GM21576 (cell line): Measurements from ENCODE around the gene XXYLT1.
"Not testable (repeated sequence)": the region's sequence is repeated elsewhere in the genome, so short reads cannot be mapped to it uniquely, and the experiment has no call there.

Source experiments
- ATAC-seq: cut with Tn5 transposase; IDR thresholded peaks from one replicate; pipeline ENCODE4 v1.9.1; 2021; ENCODE audit warnings: mild to moderate bottlenecking, moderate library complexity; ENCODE audit not compliant: unreplicated experiment

Gene XXYLT1

GRCh38 chr3:195117978-195118581, 152.9 kb downstream of the XXYLT1 start:
- ATAC-seq: no peak

GRCh38 chr3:195116407-195117185, 154.4 kb downstream of the XXYLT1 start:
- no peak for ATAC-seq

GRCh38 chr3:195115600-195116406, 155.2 kb downstream of the XXYLT1 start:
- no peak for ATAC-seq

GRCh38 chr3:195114786-195115599, 156.0 kb downstream of the XXYLT1 start:
- ATAC-seq: no peak

GRCh38 chr3:195113536-195114425, 157.2 kb downstream of the XXYLT1 start:
- ATAC-seq: no peak

- no peak for ATAC-seq
Measured at GRCh38 chr3:195113048-195113447, 157.9 kb downstream of the XXYLT1 start.

GRCh38 chr3:195112361-195112791, 158.6 kb downstream of the XXYLT1 start:
- no peak for ATAC-seq

GRCh38 chr3:195111766-195112165, 159.2 kb downstream of the XXYLT1 start:
- ATAC-seq: no peak

- ATAC-seq: no peak
Measured at GRCh38 chr3:195111319-195111705, 159.6 kb downstream of the XXYLT1 start.

GRCh38 chr3:195110647-195111318, 160.2 kb downstream of the XXYLT1 start:
- no peak for ATAC-seq

GRCh38 chr3:195109098-195109657, 161.8 kb downstream of the XXYLT1 start:
- ATAC-seq: no peak

- no peak for ATAC-seq
Measured at GRCh38 chr3:195107593-195107992, 163.4 kb downstream of the XXYLT1 start.

GRCh38 chr3:195107031-195107430, 163.9 kb downstream of the XXYLT1 start:
- ATAC-seq: not testable (repeated sequence)

- peak; percentile 64 for ATAC-seq
Measured at GRCh38 chr3:195106418-195106906, 164.5 kb downstream of the XXYLT1 start.

GRCh38 chr3:195105841-195106417, 165.0 kb downstream of the XXYLT1 start:
- no peak for ATAC-seq

GRCh38 chr3:195105389-195105788, 165.6 kb downstream of the XXYLT1 start:
- ATAC-seq: no peak

GRCh38 chr3:195104340-195104739, 166.6 kb downstream of the XXYLT1 start:
- ATAC-seq: no peak

- ATAC-seq: no peak
Measured at GRCh38 chr3:195103623-195104022, 167.3 kb downstream of the XXYLT1 start.
